NCI-H1048 (cell line): ENCODE data around the gene ZNF503.
"Not testable (repeated sequence)": the region's sequence is repeated elsewhere in the genome, so short reads cannot be mapped to it uniquely, and the experiment has no call there.

Source experiments
- DNase-seq: peaks from one replicate; lab custom pipeline; 2025; lab: John Stamatoyannopoulos, UW

ZNF503 gene

DNA sequence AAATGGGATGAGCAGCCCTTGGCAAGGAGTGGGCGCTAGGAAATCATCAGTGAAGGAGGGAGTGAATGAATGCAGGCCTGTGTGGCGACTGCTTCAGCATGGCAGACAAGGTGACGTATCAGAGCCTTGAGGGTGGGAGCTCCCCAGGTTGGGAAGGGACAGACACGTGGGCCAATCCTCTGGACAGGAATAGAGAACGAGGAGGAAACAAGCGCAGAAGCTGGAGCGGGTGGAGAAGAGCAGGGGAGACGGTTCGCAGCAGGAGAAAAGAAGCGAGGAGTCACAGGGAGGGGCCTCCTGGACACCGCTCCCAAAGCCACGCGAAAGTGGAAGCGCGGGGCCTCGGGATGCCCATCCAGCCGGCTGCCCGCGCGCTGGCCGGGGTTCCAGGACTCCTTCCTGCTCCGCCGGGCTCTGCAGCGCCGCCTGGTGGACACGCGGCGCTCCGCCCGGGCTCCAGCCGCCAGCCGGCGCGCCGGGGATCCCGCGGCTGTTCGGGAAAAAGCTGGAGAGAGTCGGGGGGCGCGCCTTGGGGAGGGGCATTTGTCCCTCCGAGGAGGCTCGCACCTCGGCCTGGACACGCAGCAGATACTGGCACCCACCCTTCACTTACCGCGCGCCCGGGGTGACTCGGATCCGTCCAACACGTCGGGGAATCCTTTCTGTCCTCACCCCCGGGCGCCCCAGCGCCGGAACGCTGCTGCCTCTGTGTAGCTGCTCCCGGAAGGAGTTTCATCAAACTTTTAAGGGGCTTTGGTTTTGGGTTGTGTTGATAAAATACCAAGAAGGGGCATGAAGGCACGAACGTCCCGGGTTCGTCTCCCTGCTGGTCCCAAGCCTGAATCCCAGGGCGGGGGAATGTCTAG is 6.3 kb downstream of the ZNF503 start:
- no peak for DNase-seq

DNA sequence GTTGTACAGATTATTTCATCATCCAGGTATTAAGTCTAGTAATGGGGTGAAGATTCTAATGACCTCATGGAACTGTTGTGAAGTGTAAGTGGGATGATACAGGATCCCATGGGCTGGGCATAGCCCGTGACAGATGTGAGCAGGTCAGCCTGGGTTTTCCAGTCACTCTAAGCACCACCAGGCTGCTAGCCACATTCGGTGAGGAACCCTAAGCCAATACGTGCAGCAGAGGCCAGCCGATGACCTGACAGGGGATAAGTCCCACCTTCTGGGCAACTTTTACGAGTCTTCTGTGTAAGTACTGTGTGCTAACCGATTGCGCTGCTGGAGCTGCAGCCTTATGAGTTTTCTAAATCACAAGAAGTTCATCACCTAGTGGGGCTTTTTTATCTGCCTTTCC is 7.3 kb downstream of the ZNF503 start:
- no peak for DNase-seq

DNA sequence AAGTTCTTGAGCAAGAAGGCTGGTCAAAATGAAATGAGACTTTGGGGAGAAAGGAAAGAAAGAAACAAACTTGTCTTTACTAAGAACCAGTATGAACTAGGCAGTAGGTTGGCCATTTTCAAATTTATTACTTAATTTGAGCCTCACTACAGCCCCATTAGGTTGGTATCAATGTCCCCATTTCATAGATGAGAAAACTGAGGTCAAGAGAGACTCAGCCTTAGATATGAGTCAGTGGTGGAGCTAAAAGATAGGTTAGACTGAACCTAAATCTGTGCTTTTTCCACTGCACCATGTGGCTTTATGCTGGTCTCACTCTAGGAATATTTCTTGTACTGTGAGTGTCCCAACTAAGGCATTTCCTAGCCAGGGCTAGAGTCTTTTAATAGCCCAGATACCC is 8.8 kb downstream of the ZNF503 start:
- DNase-seq, result no peak

DNA sequence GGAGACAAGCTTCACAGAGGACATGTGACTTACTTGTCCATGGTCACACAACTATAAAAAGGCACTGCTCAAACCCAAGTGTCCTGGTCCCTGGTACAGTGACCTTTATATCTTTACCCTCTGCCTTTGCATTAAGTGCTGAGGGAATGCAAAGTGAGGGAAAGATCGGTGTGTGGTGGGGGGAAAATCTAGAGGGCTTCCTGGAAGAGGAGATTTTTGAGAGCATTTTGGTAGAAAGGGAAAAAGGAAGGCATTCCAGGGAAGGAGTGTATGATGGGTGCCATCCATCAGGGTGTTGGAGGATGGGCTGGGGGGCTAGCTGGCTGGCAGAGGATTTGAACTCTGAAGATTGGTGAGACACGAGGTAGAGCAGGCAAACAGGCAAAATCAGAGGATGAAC is 9.3 kb downstream of the ZNF503 start:
- no peak for DNase-seq

DNA sequence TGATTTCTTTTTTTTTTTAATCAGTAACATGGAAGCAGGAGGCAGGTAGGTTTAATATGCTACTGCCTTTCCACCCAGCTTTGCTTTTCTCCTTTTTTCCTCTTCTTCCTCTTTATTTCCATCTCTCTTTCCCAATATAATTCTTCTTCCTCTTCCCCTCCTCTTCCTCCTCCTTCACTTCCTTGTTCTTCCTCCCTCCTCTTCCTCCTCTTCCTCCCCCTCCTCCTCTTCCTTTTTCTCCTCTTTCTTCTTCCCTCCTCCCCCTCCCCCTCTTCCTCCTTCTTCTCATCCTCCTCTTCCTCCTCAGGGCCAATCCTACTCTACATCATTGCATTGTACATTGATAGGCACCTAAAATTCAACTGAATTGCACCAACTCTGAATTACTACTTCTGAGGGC is 11.4 kb downstream of the ZNF503 start:
- no peak for DNase-seq

DNA sequence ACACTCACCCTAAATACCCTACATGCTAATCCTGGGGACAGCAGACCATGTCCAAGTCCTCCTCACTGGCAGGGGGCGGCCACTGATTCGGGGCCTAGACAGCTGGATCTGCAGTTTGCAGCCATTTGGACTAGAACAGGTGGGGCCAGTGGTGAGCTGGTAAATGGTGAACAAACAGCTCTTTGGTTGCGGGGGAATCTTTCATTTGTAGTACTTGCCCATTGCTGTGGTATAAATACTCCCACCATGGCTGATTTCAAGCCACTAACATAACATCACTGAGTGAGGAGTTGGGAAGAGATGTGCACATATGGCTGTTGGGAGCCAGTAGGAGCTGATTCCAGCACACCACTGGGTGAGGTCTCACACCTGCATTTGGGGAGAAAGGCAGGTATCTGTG is 13.5 kb downstream of the ZNF503 start:
- no peak for DNase-seq

DNA sequence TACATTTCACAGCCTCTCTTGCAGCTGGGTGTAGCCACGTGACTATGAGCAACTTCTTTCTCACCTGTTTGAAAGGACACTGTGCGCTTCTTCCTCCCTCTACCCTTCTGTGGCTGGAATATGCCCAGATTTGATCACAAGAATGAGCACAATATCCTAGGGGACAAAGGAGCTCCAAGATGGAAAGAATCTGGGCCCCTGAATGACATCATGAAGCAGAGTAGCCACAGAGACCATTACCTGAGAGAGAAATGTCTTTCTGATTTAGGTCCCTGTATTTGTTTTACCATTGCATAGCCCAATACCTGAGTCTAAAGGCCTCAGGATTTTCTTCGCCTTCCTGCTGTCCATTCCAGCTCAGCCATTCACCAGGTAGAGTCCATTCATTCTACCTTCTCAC is 15.4 kb downstream of the ZNF503 start:
- DNase-seq, result no peak

DNA sequence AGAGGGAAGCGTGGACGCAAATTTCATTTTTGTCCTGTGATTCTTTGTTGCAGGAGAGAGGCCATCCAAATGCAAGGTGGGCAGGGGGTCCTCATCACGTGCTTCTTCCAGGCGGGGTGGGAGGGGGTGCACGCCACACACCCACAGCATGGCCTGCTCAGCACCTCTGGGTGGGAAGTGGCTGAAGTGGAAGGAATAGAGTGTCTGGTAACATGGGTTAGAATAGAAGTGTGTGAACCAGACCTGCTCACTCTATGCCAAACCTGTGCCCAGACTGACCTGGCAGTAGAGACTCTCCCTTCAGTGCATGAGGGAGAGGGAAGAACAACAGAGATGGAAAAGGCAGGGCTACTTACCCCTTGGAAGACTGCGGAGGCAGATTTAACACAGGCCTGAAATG is 21.7 kb downstream of the ZNF503 start:
- DNase-seq, result no peak

DNA sequence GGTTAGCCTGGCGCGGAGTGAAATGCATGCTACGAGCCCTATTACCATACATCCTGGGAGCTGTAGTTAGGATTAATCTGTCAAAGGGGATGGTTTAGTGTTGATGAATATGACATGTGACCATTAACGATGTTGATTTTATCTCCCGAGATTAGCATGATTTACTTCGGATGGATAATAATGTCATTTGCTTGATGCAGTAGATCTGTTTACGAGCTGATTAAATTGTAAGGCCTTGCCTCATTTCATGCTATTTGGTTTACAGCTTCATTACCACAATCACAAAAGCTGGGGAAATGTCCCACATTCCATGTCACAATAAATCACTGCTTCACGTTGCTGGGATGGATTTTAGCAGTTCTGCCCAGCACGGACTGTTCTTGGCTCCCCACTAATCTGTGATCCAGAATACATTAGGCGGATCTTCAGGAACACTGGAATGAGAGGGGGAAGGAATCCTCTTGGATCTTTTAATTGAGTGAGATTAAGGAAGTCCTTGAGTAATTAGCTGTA is 22.3 kb downstream of the ZNF503 start:
- DNase-seq, result no peak

DNA sequence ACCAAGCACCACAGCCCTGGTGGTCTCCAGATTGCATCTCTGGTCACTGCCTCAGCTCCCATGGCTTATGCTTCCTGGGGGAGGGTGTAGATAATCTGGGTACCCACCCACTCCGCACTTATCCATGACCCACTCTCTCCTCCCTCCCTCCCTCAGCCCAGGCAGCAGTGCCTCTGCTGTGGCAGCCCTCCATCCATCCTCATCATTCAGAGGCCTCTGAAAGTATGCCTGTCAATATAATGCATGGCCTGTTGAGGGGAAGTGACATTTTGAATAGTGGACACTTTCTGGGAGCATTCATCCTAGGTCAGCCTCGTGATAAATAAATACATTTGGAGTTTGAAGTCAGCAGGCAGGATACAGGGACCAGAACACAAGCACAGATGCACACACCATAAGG is 23.2 kb downstream of the ZNF503 start:
- DNase-seq, result no peak

DNA sequence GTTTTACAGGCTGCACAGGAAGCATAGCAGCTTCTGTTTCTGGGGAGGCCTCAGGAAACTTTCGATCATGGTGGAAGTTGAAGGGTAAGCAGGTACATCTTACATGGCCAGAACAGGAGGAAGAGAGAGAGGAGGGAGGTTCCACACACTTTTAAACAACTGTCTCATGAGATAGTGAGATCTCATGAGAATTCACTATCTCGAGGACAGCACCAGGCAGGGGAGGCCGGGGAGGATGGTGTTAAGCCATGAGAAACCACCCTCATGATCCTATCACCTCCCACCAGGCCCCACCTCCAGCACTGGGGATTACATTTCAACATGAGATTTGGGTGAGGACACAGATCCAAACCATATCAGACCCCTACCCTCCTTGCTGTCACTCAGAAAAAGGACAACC is 23.7 kb downstream of the ZNF503 start:
- DNase-seq, result no peak

DNA sequence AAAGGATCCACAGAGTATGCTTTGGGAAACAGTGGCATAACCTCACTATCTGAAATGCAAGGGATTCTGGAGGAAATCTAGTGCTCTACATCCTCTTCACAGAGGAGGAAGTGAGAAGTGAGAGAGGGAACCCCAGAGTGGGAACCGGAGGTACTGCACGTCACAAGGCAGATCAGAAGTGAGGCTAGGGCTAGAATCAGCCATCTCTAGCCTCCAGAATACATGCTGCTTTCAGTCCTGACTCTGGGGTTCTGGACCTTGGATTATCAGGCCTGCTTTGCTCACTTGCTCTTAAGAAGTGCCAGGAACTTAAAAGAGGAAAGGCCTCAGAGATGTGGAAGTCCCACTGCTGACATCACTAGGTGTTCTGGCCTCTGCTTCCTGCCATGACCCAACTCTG is 25.7 kb downstream of the ZNF503 start:
- no peak for DNase-seq

DNA sequence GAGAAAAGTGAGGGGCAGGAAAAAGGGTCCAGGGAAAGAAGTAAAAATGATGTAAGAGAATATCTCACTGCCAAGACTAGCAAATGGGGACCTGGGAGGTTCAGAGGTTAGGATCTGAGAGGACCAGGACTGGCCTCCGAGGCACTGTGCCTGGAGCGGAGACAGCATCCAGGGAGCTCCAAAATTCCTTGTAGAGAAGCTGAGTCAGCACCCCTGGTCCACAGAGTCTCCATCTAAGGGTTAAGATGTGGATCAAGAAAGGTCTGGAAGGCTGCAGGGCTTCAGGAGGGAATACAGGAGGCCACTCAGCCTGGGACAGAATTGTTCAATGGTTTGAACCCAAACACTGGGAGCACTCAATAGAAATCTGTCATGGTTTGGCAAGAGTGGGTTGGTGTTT is 30.6 kb downstream of the ZNF503 start:
- DNase-seq, result no peak

DNA sequence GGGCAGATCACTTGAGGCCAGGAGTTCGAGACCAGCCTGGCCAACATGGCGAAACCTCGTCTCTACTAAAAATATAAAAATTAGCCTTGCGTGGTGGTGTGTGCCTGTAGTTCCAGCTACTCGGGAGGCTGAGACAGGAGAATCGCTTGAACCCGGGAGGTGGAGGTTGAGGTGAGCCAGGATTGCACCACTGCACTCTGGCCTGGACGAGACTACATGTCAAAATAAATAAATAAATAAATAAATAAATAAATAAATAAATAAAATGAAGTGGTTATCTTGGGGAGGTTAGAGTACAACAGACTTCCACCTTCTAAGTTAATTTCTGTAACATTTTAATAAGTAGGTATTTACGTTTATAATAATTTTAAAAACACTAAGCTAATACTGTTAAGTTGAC is 31.7 kb downstream of the ZNF503 start:
- DNase-seq, result not testable (repeated sequence)

DNA sequence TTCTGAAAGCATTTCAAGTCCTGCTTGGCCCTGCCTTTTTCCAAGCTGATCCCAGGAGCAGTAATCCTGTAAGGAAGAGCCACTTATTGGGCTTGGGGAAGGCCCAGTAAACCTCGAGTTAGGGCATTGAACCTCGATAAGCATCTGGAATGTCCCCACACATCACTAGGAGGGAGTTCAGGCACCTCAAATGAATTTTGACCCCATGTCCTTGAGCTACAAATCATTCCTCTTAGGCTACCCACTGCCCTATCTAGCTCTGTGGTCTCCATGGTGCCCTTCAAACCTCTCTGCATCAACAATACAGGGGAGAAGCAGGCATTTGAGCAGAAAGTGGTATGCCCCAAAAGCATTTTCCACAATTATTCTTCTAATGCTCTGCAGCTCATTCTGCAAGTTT is 33.7 kb downstream of the ZNF503 start:
- DNase-seq, result no peak

DNA sequence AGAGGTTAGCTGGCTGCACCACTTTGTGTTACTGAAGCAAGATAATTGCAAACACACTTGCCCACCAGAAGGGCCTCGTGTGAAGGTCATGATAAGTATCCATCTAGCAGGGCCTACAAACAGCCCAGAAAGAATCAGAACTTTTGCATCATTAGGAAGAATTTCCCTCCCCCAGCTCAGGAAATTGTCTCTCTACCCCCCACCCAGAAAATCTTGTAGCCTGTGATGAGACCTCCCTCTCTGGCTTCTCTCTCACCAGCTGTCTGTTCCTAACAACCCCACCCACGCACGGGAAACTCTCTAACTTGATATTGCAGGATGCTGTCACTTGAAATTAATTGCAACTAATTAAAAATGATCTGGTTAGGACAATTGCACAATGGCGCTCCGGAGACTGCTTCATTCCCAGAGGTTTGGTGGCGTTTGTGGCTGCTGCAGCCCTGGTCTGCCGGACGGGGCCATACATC is 34.5 kb downstream of the ZNF503 start:
- DNase-seq, result no peak

DNA sequence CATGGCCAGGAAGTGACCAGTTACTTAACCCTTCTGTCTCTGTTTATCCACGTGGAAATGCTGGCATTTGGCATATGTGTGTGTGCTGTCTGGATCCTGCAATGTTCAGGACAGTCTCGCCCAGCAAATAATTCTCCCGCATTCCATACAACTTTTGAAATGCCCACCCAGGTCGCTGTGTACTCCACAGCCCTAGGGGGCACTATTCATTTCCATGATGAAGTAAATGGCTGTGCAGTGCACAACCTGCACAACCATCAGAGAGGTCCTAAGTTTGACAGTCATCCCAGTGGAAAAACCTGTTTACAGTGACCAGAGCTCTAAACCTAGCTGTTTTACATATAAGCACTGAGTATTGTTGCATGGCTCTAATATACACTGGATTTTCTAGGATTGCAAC is 38.1 kb downstream of the ZNF503 start:
- DNase-seq, result no peak

DNA sequence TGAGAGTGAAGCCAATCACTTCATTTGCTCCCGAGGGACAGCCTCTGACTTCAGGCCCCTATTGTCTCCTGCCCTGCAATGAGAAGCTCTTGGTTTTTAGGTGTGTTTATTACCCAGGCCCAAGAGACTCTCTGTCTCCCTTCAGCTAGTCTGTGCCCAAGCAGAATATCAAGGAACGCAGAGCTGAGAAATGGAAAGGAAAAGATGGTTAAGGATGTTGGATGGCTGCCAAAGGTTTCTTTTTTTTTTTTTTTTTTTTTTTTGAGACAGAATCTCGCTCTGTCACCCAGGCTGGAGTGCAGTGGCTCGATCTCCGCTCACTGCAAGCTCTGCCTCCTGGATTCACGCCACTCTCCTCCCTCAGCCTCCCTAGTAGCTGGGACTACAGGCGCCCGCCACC is 41.7 kb downstream of the ZNF503 start:
- DNase-seq, result not testable (repeated sequence)

DNA sequence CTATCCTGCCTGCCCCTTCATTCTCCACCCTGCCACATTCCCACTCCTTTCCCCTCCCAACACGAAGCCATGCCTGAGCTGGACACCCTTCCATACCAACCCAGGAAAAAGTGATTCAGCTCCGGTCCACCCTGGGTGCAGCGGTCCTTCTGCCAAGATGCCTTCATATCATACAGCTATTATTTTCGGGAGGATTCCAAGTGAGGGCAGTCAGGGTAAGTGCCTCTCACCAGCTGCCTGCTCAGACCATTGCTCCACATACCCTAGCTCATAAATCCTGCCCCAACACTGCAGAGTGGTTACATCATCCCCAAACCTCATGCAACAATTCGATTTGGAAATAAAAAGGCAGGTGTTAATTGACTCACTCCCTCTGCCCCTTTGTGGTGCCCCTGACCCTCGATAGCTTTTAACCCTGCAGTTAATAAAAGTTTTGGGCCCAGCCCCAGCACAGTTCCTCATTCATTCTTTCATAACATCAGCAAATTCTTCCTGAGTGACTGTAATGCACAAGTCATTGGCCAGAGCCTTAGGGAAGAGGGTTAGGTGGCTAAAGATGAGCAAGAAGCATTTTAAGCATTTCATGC is 42.6 kb downstream of the ZNF503 start:
- DNase-seq, result no peak

DNA sequence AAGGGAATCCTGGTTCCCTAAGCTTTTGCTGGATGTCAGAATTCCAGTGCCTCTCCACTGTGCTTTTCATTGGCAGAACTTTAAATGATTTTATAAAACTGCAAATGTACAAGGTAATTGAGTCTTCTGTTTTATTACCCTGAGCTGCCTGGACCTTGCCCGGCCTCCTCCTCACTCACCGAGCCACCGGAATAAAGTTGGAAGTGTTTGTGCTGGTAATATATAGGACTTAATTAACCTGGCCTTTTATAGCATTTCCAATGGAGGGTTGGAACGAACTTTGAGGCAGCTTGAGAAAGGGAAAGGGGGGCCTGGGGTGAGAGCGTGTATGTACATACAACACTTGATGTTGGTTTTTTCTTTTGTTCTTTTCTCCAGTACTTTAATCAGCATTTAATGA is 43.4 kb downstream of the ZNF503 start:
- no peak for DNase-seq

DNA sequence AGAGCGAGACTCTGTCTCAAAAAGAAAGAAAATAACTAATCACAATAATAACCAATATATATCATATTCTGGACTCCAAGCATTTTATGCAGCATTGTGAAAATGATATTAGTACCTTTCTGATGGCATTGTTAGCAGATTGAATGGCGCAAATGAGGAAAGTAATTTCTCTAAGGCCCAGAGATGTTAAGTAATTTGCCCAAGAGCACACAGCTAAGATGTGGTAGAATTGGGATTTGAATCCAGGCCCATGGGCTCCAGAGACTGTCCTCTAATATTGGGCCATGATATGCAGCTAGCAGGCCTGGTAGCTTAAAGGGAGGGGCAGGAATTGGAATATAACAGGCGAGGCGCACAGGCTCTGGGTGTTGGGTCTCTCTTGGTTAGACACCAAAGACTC is 44.1 kb downstream of the ZNF503 start:
- no peak for DNase-seq

DNA sequence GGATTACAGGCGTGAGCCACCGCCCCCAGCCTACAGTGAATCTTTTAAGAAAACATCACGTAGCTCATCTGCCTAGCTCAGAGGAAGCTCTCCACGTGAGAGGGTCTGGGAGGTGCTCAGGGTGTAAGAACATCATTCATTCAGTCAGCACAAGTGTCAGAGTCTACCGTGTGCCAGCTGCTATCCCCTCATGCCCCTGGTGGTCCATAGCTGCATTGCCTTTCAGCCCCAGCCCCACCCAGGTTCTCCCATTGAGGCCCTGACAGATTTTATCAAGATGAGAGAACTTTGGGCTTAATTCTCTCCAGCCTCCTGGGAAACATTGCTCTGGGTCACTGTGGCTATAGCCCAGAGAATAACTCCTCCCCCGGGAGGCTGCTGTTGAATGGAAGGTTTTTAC is 45.1 kb downstream of the ZNF503 start:
- DNase-seq, result no peak

DNA sequence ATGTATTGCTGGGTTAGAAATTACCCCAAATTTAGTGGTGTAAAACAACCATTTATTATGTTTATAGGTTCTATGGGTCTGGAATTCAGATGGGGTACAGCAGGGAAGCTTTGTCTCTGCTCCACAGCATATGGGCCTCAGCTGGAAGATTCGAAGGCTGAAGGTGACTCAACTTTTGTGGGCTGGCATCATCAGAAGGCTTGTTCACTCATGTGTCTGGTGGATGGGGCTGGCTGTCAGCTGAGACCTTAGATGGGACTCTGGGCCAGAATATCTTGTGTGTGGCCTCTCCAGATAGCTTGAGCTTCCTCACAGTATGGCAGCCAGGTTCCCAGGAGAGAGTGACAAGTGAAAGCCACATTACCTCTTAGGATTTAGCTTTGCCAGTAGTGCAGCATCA is 45.9 kb downstream of the ZNF503 start:
- DNase-seq, result no peak

DNA sequence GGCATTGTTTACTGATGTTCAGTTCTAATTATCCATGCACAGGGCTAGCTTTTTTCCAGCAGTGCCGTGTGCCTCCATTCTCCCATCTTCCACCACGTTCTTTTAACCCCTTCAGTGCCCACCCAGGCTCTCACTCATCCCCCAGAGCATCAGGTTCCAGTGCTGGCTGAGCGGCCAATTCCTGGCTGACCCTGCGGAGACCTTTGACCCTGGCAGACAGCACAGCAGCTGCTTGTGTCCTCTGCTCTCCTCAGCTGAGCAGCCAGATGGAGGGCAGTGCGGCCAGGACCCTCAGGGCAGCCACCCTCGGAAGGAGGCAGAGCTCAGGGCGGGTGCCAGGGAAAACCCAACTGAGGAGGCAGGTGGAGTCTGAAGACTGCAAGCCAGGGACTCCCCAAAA is 48.4 kb downstream of the ZNF503 start:
- no peak for DNase-seq
